HepG2 (cell line): Measurements from ENCODE around the gene IFIT1B. TPM values are rescaled to one million over a fixed set of nuclear protein-coding genes. Genes with fewer than 3 reads are reported as not detected.

Experiments
- ARNT ChIP-seq: fragments of 450-650 bp; IDR thresholded peaks from 2 replicates; pipeline ENCODE4 v1.6.1; 2017
- BRD4 ChIP-seq: sonication (generic); formaldehyde crosslinking; IDR thresholded peaks from 2 replicates; pipeline ENCODE4 v1.4.0; 2020; ENCODE audit warnings: missing genetic modification reagents
- HDAC6 ChIP-seq: fragments of 200-600 bp; sonication (generic); IDR thresholded peaks from 2 replicates; pipeline ENCODE4 v1.7.0; 2017; ENCODE audit warnings: mild to moderate bottlenecking, antibody characterized with exemption, low read length, low read depth
- MIXL1 ChIP-seq: IDR thresholded peaks from 2 replicates; pipeline ENCODE4 v1.6.1; 2016
- NAIF1 ChIP-seq: sonication (generic); formaldehyde crosslinking; IDR thresholded peaks from 2 replicates; pipeline ENCODE4 v1.5.0; 2020; ENCODE audit warnings: mild to moderate bottlenecking, missing genetic modification reagents, borderline replicate concordance
- NFIC ChIP-seq: IDR thresholded peaks from 2 replicates; pipeline ENCODE4 v1.6.1; 2012; ENCODE audit warnings: mild to moderate bottlenecking, low read length, inconsistent platforms
- ZNF138 ChIP-seq: sonication (generic); formaldehyde crosslinking; IDR thresholded peaks from 2 replicates; pipeline ENCODE4 v1.5.0; 2020; ENCODE audit warnings: mild to moderate bottlenecking, low read depth, missing genetic modification reagents
- ZNF44 ChIP-seq: sonication (generic); formaldehyde crosslinking; IDR thresholded peaks from 2 replicates; pipeline ENCODE4 v1.5.1; 2020; ENCODE audit warnings: mild to moderate bottlenecking, missing genetic modification reagents
- polyA plus RNA-seq, 8 experiments: library from polyadenylated mRNA; depleted of rRNA in 3 of 8; stranded (reverse) in 7 of 8; unstranded in 1 of 8; fragments of >200 nt; fragmentation: Illumina TruSeq in 4 of 8; extraction: Trizol in 4 of 8; gene quantifications; 2 replicates each; pipeline versions ENCODE4 v1.2.1 to v1.2.3, GENCODE V29; 2011 to 2016; ENCODE audit warnings: low read depth in 4 of 8, missing spikeins in 1 of 8, mixed read lengths in 1 of 8; ENCODE audit not compliant: insufficient read depth in 1 of 8
- total RNA-seq, 5 experiments: library from RNA; depleted of rRNA; stranded (reverse); fragments of >200 nt; fragmentation: Illumina TruSeq; extraction: Trizol; gene quantifications; 2 replicates each; pipeline ENCODE4 v1.2.3, GENCODE V29; 2016; ENCODE audit warnings: low read depth in 1 of 5
- TF ChIP-seq, protein P1 (sequence below): sonication (generic); formaldehyde crosslinking; IDR thresholded peaks from 2 replicates; pipeline ENCODE4 v1.5.0; 2020; ENCODE audit warnings: mild to moderate bottlenecking, missing genetic modification reagents, borderline replicate concordance
- TF ChIP-seq, protein P2 (sequence below): IDR thresholded peaks from 2 replicates; pipeline ENCODE4 v1.6.1; 2018; ENCODE audit warnings: missing genetic modification reagents
- TF ChIP-seq, protein P3 (sequence below): sonication (generic); formaldehyde crosslinking; IDR thresholded peaks from 2 replicates; pipeline ENCODE4 v1.5.0; 2020; ENCODE audit warnings: missing genetic modification reagents
- TF ChIP-seq, protein P4 (sequence below): sonication (generic); formaldehyde crosslinking; IDR thresholded peaks from 2 replicates; pipeline ENCODE4 v1.8.0; 2022; ENCODE audit warnings: mild to moderate bottlenecking, missing genetic modification reagents, moderate library complexity
- TF ChIP-seq, protein P5 (sequence below): sonication (generic); formaldehyde crosslinking; IDR thresholded peaks from 2 replicates; pipeline ENCODE4 v1.8.1; 2023; ENCODE audit warnings: mild to moderate bottlenecking, missing genetic modification reagents

IFIT1B gene
- total and polyA plus RNA-seq, 2 of the 13 experiments (the other 11 are each of a cell fraction or from before 2014, with no cell fraction given) = not detected

DNA sequence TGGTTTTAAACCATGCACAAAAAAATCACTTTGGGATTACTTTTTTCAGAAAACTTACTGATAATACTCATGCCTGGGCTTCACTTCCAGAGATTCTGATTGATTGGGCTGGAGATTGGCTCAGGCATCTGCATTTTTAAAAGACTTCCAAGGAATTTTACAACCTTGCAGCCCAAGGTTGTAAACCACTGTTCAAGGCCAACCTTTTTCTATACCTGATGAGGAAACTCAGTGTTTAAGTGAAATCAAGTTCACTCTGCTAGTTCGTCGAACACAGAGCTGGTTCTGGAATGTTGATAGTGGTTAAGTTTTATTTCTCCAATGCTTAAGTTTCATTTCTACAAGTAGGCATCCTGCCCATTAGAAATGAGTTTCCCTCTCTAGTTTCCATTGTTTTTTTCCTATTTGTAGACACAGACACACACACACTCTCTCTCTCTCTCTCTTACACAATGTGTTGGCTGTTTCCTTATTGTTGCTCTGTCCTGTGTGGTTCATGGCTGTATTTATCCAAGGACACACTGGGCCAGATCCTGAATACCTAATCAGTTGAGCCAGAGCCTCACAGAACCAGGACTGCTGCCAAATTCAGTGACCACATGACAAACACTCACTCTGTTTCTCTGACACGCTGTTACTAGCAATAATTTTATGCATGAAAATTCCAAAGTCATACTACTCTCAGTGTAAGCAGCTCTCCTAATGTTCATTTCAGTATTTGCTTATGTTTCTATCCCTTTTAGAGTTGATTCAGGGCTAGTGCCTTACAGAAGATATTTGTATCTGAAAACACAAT, 3.7 kb upstream of the IFIT1B start (continued):
- TF ChIP-seq, protein P1, sequence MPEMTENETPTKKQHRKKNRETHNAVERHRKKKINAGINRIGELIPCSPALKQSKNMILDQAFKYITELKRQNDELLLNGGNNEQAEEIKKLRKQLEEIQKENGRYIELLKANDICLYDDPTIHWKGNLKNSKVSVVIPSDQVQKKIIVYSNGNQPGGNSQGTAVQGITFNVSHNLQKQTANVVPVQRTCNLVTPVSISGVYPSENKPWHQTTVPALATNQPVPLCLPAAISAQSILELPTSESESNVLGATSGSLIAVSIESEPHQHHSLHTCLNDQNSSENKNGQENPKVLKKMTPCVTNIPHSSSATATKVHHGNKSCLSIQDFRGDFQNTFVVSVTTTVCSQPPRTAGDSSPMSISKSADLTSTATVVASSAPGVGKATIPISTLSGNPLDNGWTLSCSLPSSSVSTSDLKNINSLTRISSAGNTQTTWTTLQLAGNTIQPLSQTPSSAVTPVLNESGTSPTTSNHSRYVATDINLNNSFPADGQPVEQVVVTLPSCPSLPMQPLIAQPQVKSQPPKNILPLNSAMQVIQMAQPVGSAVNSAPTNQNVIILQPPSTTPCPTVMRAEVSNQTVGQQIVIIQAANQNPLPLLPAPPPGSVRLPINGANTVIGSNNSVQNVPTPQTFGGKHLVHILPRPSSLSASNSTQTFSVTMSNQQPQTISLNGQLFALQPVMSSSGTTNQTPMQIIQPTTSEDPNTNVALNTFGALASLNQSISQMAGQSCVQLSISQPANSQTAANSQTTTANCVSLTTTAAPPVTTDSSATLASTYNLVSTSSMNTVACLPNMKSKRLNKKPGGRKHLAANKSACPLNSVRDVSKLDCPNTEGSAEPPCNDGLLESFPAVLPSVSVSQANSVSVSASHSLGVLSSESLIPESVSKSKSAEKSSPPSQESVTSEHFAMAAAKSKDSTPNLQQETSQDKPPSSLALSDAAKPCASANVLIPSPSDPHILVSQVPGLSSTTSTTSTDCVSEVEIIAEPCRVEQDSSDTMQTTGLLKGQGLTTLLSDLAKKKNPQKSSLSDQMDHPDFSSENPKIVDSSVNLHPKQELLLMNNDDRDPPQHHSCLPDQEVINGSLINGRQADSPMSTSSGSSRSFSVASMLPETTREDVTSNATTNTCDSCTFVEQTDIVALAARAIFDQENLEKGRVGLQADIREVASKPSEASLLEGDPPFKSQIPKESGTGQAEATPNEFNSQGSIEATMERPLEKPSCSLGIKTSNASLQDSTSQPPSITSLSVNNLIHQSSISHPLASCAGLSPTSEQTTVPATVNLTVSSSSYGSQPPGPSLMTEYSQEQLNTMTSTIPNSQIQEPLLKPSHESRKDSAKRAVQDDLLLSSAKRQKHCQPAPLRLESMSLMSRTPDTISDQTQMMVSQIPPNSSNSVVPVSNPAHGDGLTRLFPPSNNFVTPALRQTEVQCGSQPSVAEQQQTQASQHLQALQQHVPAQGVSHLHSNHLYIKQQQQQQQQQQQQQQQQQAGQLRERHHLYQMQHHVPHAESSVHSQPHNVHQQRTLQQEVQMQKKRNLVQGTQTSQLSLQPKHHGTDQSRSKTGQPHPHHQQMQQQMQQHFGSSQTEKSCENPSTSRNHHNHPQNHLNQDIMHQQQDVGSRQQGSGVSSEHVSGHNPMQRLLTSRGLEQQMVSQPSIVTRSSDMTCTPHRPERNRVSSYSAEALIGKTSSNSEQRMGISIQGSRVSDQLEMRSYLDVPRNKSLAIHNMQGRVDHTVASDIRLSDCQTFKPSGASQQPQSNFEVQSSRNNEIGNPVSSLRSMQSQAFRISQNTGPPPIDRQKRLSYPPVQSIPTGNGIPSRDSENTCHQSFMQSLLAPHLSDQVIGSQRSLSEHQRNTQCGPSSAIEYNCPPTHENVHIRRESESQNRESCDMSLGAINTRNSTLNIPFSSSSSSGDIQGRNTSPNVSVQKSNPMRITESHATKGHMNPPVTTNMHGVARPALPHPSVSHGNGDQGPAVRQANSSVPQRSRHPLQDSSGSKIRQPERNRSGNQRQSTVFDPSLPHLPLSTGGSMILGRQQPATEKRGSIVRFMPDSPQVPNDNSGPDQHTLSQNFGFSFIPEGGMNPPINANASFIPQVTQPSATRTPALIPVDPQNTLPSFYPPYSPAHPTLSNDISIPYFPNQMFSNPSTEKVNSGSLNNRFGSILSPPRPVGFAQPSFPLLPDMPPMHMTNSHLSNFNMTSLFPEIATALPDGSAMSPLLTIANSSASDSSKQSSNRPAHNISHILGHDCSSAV (CRISPR knock-in tag) = no peak
- no peak for TF ChIP-seq ARNT
- TF ChIP-seq HDAC6 = no peak
- no peak for TF ChIP-seq NAIF1 (CRISPR knock-in tag)
- TF ChIP-seq, protein P2, sequence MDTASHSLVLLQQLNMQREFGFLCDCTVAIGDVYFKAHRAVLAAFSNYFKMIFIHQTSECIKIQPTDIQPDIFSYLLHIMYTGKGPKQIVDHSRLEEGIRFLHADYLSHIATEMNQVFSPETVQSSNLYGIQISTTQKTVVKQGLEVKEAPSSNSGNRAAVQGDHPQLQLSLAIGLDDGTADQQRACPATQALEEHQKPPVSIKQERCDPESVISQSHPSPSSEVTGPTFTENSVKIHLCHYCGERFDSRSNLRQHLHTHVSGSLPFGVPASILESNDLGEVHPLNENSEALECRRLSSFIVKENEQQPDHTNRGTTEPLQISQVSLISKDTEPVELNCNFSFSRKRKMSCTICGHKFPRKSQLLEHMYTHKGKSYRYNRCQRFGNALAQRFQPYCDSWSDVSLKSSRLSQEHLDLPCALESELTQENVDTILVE (CRISPR knock-in tag) = peak; percentile 86
- TF ChIP-seq ZNF44 (CRISPR knock-in tag) = no peak
- TF ChIP-seq, protein P3, sequence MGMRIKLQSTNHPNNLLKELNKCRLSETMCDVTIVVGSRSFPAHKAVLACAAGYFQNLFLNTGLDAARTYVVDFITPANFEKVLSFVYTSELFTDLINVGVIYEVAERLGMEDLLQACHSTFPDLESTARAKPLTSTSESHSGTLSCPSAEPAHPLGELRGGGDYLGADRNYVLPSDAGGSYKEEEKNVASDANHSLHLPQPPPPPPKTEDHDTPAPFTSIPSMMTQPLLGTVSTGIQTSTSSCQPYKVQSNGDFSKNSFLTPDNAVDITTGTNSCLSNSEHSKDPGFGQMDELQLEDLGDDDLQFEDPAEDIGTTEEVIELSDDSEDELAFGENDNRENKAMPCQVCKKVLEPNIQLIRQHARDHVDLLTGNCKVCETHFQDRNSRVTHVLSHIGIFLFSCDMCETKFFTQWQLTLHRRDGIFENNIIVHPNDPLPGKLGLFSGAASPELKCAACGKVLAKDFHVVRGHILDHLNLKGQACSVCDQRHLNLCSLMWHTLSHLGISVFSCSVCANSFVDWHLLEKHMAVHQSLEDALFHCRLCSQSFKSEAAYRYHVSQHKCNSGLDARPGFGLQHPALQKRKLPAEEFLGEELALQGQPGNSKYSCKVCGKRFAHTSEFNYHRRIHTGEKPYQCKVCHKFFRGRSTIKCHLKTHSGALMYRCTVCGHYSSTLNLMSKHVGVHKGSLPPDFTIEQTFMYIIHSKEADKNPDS (CRISPR knock-in tag) = no peak; the same call in 1 of the 2 replicates
- TF ChIP-seq, protein P4, sequence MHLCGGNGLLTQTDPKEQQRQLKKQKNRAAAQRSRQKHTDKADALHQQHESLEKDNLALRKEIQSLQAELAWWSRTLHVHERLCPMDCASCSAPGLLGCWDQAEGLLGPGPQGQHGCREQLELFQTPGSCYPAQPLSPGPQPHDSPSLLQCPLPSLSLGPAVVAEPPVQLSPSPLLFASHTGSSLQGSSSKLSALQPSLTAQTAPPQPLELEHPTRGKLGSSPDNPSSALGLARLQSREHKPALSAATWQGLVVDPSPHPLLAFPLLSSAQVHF = no peak
- TF ChIP-seq, protein P5, sequence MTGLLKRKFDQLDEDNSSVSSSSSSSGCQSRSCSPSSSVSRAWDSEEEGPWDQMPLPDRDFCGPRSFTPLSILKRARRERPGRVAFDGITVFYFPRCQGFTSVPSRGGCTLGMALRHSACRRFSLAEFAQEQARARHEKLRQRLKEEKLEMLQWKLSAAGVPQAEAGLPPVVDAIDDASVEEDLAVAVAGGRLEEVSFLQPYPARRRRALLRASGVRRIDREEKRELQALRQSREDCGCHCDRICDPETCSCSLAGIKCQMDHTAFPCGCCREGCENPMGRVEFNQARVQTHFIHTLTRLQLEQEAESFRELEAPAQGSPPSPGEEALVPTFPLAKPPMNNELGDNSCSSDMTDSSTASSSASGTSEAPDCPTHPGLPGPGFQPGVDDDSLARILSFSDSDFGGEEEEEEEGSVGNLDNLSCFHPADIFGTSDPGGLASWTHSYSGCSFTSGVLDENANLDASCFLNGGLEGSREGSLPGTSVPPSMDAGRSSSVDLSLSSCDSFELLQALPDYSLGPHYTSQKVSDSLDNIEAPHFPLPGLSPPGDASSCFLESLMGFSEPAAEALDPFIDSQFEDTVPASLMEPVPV = no peak
- peak; percentile 64 for TF ChIP-seq MIXL1 (CRISPR knock-in tag)
- peak; percentile 57; the same call in 1 of the 2 replicates for TF ChIP-seq NFIC
- no peak for TF ChIP-seq BRD4 (CRISPR knock-in tag)
- TF ChIP-seq ZNF138 (CRISPR knock-in tag) = no peak
